Left kidney (tissue), 2 donors: ENCODE results near the gene SLC25A53. TPM values are rescaled to one million over a fixed set of nuclear protein-coding genes. Genes with fewer than 3 reads are reported as not detected.
A peak's percentile ranks its signal among the peaks of the same experiment; 100 is the strongest.
"Not testable (repeated sequence)": the region's sequence is repeated elsewhere in the genome, so short reads cannot be mapped to it uniquely, and the experiment has no call there.

Experiments
- DNase-seq: peaks from one replicate; pipeline ENCODE4 v3.0.0-alpha.2; 2013
- polyA plus RNA-seq: library from polyadenylated mRNA; unstranded; fragments of 120-200 nt; gene quantifications from one replicate; pipeline ENCODE4 v1.2.1, GENCODE V29; 2013; ENCODE audit not compliant: insufficient read length

Gene SLC25A53
- polyA plus RNA-seq, 1 donor, result 15.3 TPM

- no peak for DNase-seq
Observed at GRCh38 chrX:104135677-104136076, 21.1 kb downstream of the SLC25A53 start.

- no peak for DNase-seq
Observed at GRCh38 chrX:104134583-104135261, 22.1 kb downstream of the SLC25A53 start.

DNA sequence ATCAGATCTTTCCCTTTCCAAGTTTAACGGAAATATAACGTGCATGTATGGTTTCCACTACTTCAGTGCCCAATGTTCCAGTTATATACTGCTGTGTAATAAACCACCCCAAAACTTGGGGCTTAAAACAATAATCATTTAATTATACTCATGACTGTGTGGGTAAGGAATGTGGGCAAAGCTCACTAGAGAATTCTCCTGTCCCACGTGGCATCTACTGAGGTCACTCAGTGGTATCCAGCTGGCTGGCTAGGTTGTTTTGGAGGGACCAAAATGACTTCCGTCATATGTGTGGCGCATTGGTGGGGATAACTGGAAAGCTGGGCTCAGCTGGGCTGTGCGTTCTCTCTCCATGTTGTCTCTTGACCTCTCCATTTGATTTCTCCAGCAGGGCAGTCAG, 26.0 kb downstream of the SLC25A53 start:
- no peak for DNase-seq

DNA sequence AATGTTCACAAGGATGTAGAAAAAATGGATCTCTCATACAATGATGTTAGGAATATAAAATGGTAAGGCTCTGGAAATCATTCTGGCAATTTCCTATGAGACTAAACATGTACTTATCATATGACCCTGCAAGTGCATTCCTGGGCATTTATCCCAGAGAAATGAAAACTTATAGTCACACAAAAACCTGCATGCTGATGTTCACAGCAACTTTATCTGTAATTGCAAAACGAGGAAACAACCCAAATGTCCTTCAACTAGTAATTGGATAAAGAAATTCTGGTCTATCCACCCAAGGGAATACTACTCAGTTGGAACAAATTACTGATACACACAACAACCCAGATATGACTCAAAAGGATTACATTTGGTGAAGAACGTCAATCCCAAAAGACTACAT, 30.0 kb downstream of the SLC25A53 start:
- DNase-seq, result no peak

GRCh38 chrX:104122829-104123228, 34.0 kb downstream of the SLC25A53 start:
- DNase-seq, result no peak

DNA sequence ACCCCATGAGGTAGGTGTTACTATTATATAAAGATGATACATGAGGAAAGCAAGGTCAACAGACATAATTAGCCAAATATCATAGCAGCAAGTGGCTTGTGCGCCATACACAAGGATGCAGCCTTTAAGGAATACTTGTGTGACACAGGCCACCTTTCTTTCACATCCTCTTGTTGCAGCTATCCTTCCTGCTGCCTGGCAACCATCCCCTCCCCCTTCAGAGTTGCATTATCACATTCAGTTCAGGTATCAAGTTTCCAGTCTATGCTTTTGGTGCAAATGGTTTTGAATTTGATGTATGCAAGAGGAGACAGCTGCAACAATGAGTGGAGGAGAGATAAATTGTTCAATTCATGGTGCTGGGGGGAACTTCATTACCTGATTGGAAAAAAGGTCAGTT, 38.0 kb downstream of the SLC25A53 start:
- no peak for DNase-seq

- no peak for DNase-seq
Observed at GRCh38 chrX:104117759-104118158, 39.0 kb downstream of the SLC25A53 start.

- DNase-seq, result peak; percentile 58
Observed at GRCh38 chrX:104113222-104113965, 43.4 kb downstream of the SLC25A53 start.

GRCh38 chrX:104112326-104112951, 44.4 kb downstream of the SLC25A53 start, which contains the start of gene ZCCHC18:
Gene ZCCHC18 (plus strand): TSS chrX:104112523. CDS start chrX:104114112, 1,589 bp downstream.
- peak; percentile 53 for DNase-seq

GRCh38 chrX:104110491-104111240, 46.1 kb downstream of the SLC25A53 start:
- not testable (repeated sequence) for DNase-seq

DNA sequence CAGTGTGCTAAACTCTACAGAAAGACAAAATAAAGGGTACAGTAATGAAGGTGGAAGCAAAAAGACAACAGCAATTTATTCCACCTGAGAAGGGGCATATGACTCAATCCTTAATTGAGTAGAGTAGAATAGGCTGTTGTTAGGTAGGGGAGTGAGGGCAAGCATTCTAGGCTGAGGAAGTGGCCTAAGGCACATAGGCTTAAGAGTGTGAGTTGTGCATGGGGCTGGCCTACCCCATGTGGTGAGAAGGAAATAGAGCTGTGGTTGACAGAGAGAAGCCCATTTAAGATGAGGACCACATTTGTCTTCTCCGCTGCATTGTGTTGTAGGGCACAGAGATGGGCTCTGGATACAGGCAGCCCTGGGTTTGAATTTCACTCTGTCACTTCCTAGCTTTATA, 47.9 kb downstream of the SLC25A53 start:
- no peak for DNase-seq

DNA sequence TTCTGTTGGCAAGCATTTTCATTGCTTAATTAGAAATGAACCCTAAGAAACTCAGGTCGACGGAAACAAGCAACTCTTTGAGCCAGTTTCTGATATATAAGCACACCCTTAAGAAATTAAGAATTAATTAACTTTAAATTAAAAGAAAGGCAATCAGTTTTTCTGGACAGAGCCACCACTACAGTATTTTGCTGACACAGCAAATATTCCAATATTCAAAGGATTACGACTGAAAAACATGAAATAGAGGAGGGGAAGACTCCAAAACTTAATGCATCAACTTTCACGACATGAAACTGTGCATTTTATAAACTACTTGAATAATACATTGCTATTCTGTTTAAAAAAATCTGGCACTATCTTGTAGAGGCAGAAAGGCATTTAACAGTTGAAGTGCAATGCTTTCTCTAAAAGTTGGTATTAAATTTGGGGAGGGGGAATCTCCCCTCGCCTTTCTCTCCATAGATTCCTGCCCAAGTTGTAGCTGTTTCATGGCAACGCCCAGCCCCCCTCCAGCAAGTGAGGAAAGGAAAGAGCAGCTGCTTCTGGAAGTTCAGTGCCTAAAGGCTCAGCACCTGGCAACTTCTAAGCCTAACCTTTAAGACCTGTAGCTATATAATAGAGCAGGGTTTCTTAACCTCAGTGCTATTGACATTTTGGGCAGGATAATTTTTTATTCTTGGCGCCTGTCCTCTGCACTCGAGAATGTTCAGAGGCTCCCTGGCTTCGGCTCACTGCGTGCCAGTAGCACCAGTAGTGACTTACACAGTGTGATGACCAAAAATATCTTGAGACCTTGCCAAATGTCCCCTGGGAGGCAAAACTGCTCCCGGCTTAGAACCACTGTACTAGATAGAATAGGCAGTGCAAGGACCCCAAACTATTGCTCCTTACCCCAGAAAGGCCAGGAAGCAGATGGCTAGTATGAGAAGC, 51.2 kb downstream of the SLC25A53 start:
- DNase-seq, result no peak

DNA sequence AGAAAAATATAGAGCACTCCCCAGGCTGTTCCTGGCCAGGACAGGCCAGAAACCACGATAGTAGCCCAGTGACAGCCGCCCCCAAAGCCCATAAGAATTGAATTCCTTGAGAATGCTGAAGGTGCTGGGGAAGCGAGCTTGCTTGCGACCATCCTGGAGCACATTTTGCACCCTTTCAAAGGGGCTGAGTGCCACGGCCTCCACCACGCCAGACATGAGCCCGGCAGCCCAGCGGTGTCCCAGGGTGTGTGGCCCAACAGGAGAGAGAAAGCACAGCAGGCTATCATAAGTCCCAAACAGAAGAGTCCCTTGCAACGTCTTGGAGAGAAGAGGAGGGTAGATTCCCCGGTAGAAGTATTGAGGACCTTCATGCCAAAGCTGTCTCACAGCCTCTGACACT, 52.1 kb downstream of the SLC25A53 start:
- no peak for DNase-seq

DNA sequence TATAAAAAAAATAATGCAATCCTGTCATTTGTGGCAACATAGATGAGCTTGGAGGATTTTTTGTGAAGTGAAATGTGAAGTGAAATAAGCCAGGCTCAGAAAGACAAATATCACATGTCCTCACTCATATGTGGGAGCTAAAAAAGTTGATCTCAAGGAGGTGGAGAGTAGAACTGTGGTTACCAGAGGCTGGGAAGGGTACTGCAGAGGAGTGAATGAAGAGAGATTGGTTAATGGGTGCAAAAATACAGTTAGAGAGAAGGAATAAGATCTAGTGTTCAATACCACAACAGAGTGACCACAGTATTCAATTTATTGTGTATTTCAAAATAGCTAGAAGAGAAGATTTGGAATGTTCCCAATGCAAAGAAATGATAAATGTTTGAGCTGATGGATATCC, 57.9 kb downstream of the SLC25A53 start:
- no peak for DNase-seq

GRCh38 chrX:104098151-104098808, 58.5 kb downstream of the SLC25A53 start:
- DNase-seq, result peak; percentile 57

- DNase-seq, result no peak
Observed at GRCh38 chrX:104085919-104086318, 70.9 kb downstream of the SLC25A53 start.

- DNase-seq, result no peak
Observed at GRCh38 chrX:104085477-104085876, 71.3 kb downstream of the SLC25A53 start.

DNA sequence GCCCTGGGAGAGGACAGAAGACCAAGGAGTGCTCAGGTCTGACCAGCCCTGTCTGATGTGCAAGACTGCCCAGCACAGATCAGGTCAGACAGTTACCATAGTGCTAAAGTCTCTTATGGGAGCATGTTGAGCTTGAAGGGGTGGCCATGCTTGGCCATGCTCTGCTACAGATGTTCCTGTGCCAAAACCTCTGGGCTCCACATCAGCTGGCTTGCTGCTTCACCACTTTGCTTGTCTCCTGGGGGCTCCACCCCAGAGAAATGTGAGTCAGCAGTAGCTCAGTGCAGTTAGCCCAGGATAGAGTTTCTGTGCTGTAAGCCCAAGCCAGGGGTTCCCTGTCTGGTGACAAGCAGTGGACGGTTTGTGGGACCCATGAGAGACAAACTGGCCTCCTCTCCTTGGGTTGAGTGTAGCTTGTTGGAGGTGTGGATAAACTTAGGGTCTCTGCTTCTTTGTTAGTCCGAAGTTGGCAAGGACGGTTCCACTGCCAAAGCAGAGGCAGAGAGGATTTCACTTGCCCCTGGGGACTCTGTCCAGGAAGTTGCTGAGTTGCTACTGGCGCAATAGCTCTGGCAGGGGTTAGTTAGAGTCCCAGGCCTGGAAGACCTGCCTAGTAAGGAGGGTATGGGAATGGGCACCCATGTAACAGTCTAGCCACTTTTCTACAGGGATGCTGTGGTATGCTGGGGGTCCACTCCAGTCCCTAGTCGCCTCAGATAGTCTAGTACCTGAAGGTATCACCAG, 72.1 kb downstream of the SLC25A53 start:
- DNase-seq, result no peak

- no peak for DNase-seq
Observed at GRCh38 chrX:104084063-104084462, 72.7 kb downstream of the SLC25A53 start.

DNA sequence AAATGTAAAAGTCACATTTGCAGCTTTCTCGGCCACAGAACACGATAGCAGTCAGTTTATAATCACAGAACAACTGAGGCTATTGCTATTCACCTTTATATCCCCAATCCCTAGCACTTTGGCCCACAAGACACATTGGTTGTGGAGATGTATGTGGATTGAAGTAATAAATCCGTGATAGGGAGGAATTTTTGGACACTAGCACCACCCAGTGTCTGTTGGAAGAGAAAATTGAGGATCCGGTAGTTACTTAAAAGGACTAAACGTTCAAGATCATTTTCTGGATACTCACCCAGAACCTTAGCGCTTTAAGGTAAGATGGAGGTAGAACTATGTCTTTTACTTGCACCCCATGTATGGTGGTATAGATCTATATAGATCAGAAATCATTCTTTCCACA, 79.0 kb downstream of the SLC25A53 start:
- not testable (repeated sequence) for DNase-seq
